RWPE1 (cell line): ENCODE data around the gene ZYX.

Experiments used
- CTCF ChIA-PET: fragments of 350-600 bp; sonication (Branson Sonifier 250); formaldehyde crosslinking; extraction: SDS; loops from one replicate; lab custom pipeline; 2021; lab: Yijun Ruan, JAX
- POLR2A ChIA-PET: fragments of 400-600 bp; formaldehyde crosslinking; extraction: SDS; loops from one replicate; lab custom pipeline; 2020; ENCODE audit warnings: antibody characterized with exemption; ENCODE audit not compliant: low non-redundant PET; lab: Yijun Ruan, JAX
- DNase-seq: peaks from one replicate; pipeline ENCODE4 v3.0.0; 2012; ENCODE audit warnings: low spot score
- H3K27ac ChIP-seq: fragments of 450-650 bp; 2 replicates; pipeline ENCODE4 v1.5.1; 2017
- TF ChIP-seq, protein P1 (sequence below): fragments of 450-650 bp; conservative IDR thresholded peaks from 2 replicates; pipeline ENCODE4 v1.5.1; 2017; ENCODE audit warnings: low read depth, mild to moderate bottlenecking

ZYX gene

GRCh38 chr7:143380260-143380645 lies 892 bp upstream of the ZYX start:
- DNase-seq: peak; percentile 59
- H3K27ac ChIP-seq: peak overlapping the region; percentile 95
- ChIA-PET CTCF (interaction anchor here (0.6 to 1.8 kb wide), 9 partner anchors 11 to 1731 kb away, joined by 3 to 17 read pairs (median 5); no protein-coding TSS in a partner anchor), POLR2A (interaction anchor here (0.7 kb wide), 1 partner anchor 61 kb away, joined by 5 read pairs; no protein-coding TSS in a partner anchor)
- TF ChIP-seq, protein P1, sequence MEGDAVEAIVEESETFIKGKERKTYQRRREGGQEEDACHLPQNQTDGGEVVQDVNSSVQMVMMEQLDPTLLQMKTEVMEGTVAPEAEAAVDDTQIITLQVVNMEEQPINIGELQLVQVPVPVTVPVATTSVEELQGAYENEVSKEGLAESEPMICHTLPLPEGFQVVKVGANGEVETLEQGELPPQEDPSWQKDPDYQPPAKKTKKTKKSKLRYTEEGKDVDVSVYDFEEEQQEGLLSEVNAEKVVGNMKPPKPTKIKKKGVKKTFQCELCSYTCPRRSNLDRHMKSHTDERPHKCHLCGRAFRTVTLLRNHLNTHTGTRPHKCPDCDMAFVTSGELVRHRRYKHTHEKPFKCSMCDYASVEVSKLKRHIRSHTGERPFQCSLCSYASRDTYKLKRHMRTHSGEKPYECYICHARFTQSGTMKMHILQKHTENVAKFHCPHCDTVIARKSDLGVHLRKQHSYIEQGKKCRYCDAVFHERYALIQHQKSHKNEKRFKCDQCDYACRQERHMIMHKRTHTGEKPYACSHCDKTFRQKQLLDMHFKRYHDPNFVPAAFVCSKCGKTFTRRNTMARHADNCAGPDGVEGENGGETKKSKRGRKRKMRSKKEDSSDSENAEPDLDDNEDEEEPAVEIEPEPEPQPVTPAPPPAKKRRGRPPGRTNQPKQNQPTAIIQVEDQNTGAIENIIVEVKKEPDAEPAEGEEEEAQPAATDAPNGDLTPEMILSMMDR: peak; percentile 97

- TF ChIP-seq, protein P1: no peak
- DNase-seq: peak; percentile 54
- CTCF ChIA-PET: interaction anchor here (0.9 kb wide), 1 partner anchor 11 kb away, joined by 4 read pairs; no protein-coding TSS in a partner anchor
- peak overlapping the region; percentile 95 for H3K27ac ChIP-seq
- POLR2A ChIA-PET: interaction anchor here (0.6 kb wide), 1 partner anchor 33 kb away, joined by 6 read pairs; no protein-coding TSS in a partner anchor
Observed at GRCh38 chr7:143381427-143382125, 431 bp downstream of the ZYX start.

DNA sequence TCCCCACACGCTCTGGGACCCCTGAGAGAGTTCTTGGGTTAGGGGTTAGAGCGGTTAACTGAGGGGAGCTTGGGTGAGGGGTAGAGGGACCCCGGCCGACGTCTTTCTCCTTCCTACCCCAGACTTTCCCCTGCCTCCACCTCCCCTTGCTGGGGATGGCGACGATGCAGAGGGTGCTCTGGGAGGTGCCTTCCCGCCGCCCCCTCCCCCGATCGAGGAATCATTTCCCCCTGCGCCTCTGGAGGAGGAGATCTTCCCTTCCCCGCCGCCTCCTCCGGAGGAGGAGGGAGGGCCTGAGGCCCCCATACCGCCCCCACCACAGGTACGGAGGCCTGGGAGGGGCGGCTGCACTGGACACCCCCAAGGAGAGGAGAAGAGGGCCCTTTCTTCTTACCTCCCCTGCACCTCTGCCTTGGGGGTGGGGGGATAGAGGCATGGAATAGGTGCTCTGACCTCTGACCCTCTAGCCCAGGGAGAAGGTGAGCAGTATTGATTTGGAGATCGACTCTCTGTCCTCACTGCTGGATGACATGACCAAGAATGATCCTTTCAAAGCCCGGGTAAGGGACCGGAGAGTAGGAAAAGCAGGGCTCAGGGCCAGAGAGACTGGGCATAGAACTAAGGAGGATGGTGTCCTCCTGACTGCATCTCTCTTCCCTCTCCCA lies 1.1 kb downstream of the ZYX start:
- CTCF ChIA-PET: interaction anchor here (0.9 kb wide), 1 partner anchor 10 kb away, joined by 4 read pairs; no protein-coding TSS in a partner anchor
- POLR2A ChIA-PET: interaction anchor here (0.6 kb wide), 1 partner anchor 33 kb away, joined by 6 read pairs; no protein-coding TSS in a partner anchor
- no peak for DNase-seq
- TF ChIP-seq, protein P1: no peak
- H3K27ac ChIP-seq: peak overlapping the region; percentile 95

DNA sequence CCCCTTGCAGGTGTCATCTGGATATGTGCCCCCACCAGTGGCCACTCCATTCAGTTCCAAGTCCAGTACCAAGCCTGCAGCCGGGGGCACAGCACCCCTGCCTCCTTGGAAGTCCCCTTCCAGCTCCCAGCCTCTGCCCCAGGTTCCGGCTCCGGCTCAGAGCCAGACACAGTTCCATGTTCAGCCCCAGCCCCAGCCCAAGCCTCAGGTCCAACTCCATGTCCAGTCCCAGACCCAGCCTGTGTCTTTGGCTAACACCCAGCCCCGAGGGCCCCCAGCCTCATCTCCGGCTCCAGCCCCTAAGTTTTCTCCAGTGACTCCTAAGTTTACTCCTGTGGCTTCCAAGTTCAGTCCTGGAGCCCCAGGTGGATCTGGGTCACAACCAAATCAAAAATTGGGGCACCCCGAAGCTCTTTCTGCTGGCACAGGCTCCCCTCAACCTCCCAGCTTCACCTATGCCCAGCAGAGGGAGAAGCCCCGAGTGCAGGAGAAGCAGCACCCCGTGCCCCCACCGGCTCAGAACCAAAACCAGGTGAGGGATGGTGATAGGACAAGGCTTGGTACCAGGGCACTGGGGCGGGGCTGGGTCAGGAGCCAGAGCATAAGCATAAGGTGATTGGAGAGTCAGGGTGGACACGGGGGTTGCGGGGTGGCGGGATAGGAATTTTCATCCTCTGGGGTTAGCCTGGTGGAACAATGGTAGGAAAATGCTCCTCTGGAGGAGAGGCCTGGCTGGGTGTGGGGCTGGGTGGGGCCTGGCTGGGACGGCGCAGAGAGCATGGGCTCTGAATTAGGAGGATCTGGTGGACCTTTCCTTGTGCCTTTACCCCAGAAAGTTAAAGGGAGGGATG lies 1.9 kb downstream of the ZYX start:
- no peak for DNase-seq
- ChIA-PET POLR2A (no interaction called here), CTCF (no interaction called here)
- TF ChIP-seq, protein P1: no peak
- H3K27ac ChIP-seq: peak overlapping the region; percentile 95

DNA sequence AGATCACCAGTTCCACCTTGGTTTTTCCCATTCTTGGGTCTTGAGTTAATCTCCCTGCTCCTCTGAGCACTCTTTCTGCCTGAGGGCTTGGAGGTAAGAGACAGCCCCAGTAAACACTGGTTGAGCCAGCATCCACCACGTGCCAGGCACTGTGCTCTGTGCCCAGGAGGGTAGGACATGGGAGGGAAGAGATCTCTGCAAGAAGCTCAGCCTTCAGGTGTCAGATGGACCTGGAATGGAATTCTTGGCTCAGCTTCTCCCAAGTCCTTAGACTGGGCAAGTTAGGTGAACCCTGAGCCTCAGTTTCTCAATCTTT lies 2.5 kb downstream of the ZYX start:
- no peak for DNase-seq
- CTCF ChIA-PET: no interaction called here
- H3K27ac ChIP-seq: peak overlapping the region; percentile 95
- POLR2A ChIA-PET: no interaction called here
- TF ChIP-seq, protein P1: no peak

DNA sequence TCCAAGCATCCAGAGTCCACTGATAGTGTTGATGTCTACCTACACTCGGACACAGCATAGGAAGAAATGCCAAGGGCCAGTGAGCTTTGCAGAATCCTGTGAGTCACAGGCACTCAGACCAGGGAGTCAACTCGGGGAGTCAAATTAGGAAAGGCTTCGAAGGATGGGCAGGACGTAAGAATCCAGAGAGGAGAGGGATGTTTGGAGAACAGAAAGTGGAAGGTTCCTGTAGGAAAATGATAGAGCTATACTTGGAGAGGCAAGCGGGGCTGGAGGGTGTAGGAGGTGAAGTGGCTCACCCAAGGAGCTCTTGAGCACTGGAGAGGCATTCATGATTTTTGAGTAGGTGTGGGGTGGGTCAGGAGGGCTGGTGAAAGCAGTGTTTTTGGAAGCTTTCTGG lies 3.0 kb downstream of the ZYX start:
- peak overlapping the region; percentile 95 for H3K27ac ChIP-seq
- ChIA-PET POLR2A (no interaction called here), CTCF (no interaction called here)
- no peak for DNase-seq
- TF ChIP-seq, protein P1: no peak
